GM19099 (cell line): ENCODE data around the gene CTAG1B.
"Not testable (repeated sequence)": the region's sequence is repeated elsewhere in the genome, so short reads cannot be mapped to it uniquely, and the experiment has no call there.

ENCODE experiments used
- POLR2A ChIP-seq: IDR thresholded peaks from 3 replicates; pipeline ENCODE4 v1.6.1; 2011; ENCODE audit warnings: low read depth; ENCODE audit not compliant: insufficient read length; ENCODE audit errors: extremely low read depth

The CTAG1B gene

GRCh38 chrX:154592505-154592904, 26.6 kb downstream of the CTAG1B start:
- TF ChIP-seq POLR2A = no peak

GRCh38 chrX:154584585-154585183, 34.4 kb downstream of the CTAG1B start, which contains the start of gene CTAG1A:
Gene CTAG1A (plus strand): TSS chrX:154585133. CDS start chrX:154585207, 74 bp downstream.
- not testable (repeated sequence) for TF ChIP-seq POLR2A
